H9 (cell line): ENCODE data around the gene HSD17B8. TPM values are rescaled to one million over a fixed set of nuclear protein-coding genes. Genes with fewer than 3 reads are reported as not detected.

Experiments used
- DNase-seq: peaks from one replicate; pipeline ENCODE4 v3.0.0-alpha.2; 2017
- H2AFZ ChIP-seq: one replicate; pipeline ENCODE4 v1.6.1; 2013; ENCODE audit warnings: mild to moderate bottlenecking, low read length, control low read depth, moderate library complexity
- H2AK5ac ChIP-seq: 2 replicates; pipeline ENCODE4 v1.6.1; 2013; ENCODE audit warnings: low read length, control low read depth, mixed read lengths; ENCODE audit not compliant: insufficient read length
- H2BK120ac ChIP-seq: one replicate; pipeline ENCODE4 v1.6.1; 2013; ENCODE audit warnings: low read depth, mild to moderate bottlenecking, low read length, control low read depth, inconsistent platforms; ENCODE audit not compliant: poor library complexity, severe bottlenecking
- H2BK12ac ChIP-seq: 2 replicates; pipeline ENCODE4 v1.6.1; 2013; ENCODE audit warnings: low read length, control low read depth, mixed read lengths, low read depth; ENCODE audit not compliant: insufficient read length
- H2BK15ac ChIP-seq: 2 replicates; pipeline ENCODE4 v1.6.1; 2013; ENCODE audit warnings: low read depth, low read length, control low read depth
- H2BK20ac ChIP-seq: one replicate; pipeline ENCODE4 v1.6.1; 2013; ENCODE audit warnings: low read depth, mild to moderate bottlenecking, low read length, control low read depth, inconsistent platforms; ENCODE audit not compliant: poor library complexity, severe bottlenecking
- H2BK5ac ChIP-seq: 2 replicates; pipeline ENCODE4 v1.6.1; 2013; ENCODE audit warnings: low read length, control low read depth, mixed read lengths; ENCODE audit not compliant: insufficient read length
- H3K14ac ChIP-seq: 2 replicates; pipeline ENCODE4 v1.6.1; 2013; ENCODE audit warnings: low read length, control low read depth; ENCODE audit not compliant: insufficient read depth
- H3K18ac ChIP-seq: 2 replicates; pipeline ENCODE4 v1.6.1; 2013; ENCODE audit warnings: low read depth, mild to moderate bottlenecking, mixed read lengths, low read length, control low read depth; ENCODE audit not compliant: insufficient read length
- H3K23ac ChIP-seq: 2 replicates; pipeline ENCODE4 v1.6.1; 2013; ENCODE audit warnings: low read length, control low read depth, mixed read lengths, low read depth; ENCODE audit not compliant: insufficient read length
- H3K23me2 ChIP-seq: 2 replicates; pipeline ENCODE4 v1.6.1; 2013; ENCODE audit warnings: low read depth, mild to moderate bottlenecking, mixed read lengths, low read length, control low read depth; ENCODE audit not compliant: insufficient read length, poor library complexity, severe bottlenecking
- H3K27ac ChIP-seq: 2 replicates; pipeline ENCODE4 v1.5.1; 2013; ENCODE audit warnings: low read length, control low read depth, mixed read lengths, low read depth; ENCODE audit not compliant: insufficient read length
- H3K27me3 ChIP-seq: 2 replicates; pipeline ENCODE4 v1.6.1; 2013; ENCODE audit warnings: low read length, control low read depth, inconsistent platforms; ENCODE audit not compliant: insufficient read depth
- H3K4ac ChIP-seq: 2 replicates; pipeline ENCODE4 v1.6.1; 2013; ENCODE audit warnings: low read depth, mild to moderate bottlenecking, control low read depth, inconsistent platforms, low read length, moderate library complexity
- H3K4me1 ChIP-seq: 2 replicates; pipeline ENCODE4 v1.6.1; 2013; ENCODE audit warnings: low read length, control low read depth, inconsistent platforms; ENCODE audit not compliant: insufficient read depth
- H3K4me2 ChIP-seq: 2 replicates; pipeline ENCODE4 v1.6.1; 2013; ENCODE audit warnings: low read length, control low read depth, mixed read lengths; ENCODE audit not compliant: insufficient read length, insufficient read depth
- H3K56ac ChIP-seq: 2 replicates; pipeline ENCODE4 v1.6.1; 2013; ENCODE audit warnings: low read depth, mild to moderate bottlenecking, mixed read lengths, low read length, control low read depth; ENCODE audit not compliant: insufficient read length
- H3K79me1 ChIP-seq: 2 replicates; pipeline ENCODE4 v1.6.1; 2013; ENCODE audit warnings: low read depth, mild to moderate bottlenecking, moderate library complexity, low read length, control low read depth, inconsistent platforms; ENCODE audit not compliant: insufficient read depth, poor library complexity, severe bottlenecking
- H3K79me2 ChIP-seq: 2 replicates; pipeline ENCODE4 v1.6.1; 2013; ENCODE audit warnings: low read length, control low read depth, inconsistent platforms; ENCODE audit not compliant: insufficient read depth
- H3K9ac ChIP-seq: 2 replicates; pipeline ENCODE4 v1.6.1; 2013; ENCODE audit warnings: low read length, control low read depth, mixed read lengths; ENCODE audit not compliant: insufficient read length; ENCODE audit errors: extremely low read depth
- H3K9me3 ChIP-seq: one replicate; pipeline ENCODE4 v1.6.1; 2013; ENCODE audit warnings: low read depth, low read length, inconsistent platforms; ENCODE audit not compliant: control insufficient read depth
- H3T11ph ChIP-seq: one replicate; pipeline ENCODE4 v1.6.1; 2013; ENCODE audit warnings: mild to moderate bottlenecking, low read length, control low read depth, inconsistent platforms
- H4K20me1 ChIP-seq: one replicate; pipeline ENCODE4 v1.6.1; 2013; ENCODE audit not compliant: control insufficient read depth, insufficient read length, insufficient read depth
- H4K5ac ChIP-seq: 2 replicates; pipeline ENCODE4 v1.6.1; 2013; ENCODE audit warnings: low read depth, mild to moderate bottlenecking, mixed read lengths, low read length, control low read depth; ENCODE audit not compliant: insufficient read length
- H4K8ac ChIP-seq: replicated peaks from 2 replicates; pipeline ENCODE4 v1.6.1; 2013; ENCODE audit warnings: low read length, control low read depth, mixed read lengths, low read depth; ENCODE audit not compliant: insufficient read length
- H4K91ac ChIP-seq: 2 replicates; pipeline ENCODE4 v1.6.1; 2013; ENCODE audit warnings: low read depth, mild to moderate bottlenecking, moderate library complexity, mixed read lengths, low read length, control low read depth; ENCODE audit not compliant: insufficient read length
- H3K27ac Mint-ChIP-seq, 3 experiments: 2 replicates in 2 of 3; 3 replicates in 1 of 3; pipeline ENCODE4 v1.8.0; 2020 to 2021; ENCODE audit warnings: mixed read lengths in 3 of 3, mild to moderate bottlenecking in 1 of 3, moderate library complexity in 1 of 3
- H3K27me3 Mint-ChIP-seq: 2 replicates; pipeline ENCODE4 v1.8.0; 2021; ENCODE audit warnings: low read depth, mild to moderate bottlenecking, moderate library complexity, mixed read lengths
- H3K36me3 Mint-ChIP-seq, 3 experiments: 2 replicates in 2 of 3; 3 replicates in 1 of 3; pipeline ENCODE4 v1.8.0; 2020 to 2021; ENCODE audit warnings: low read depth in 3 of 3, mixed read lengths in 3 of 3; ENCODE audit not compliant: insufficient read depth in 1 of 3
- H3K4me1 Mint-ChIP-seq, 2 experiments: 2 replicates each; pipeline ENCODE4 v1.8.0; 2020; ENCODE audit warnings: mixed read lengths in 2 of 2
- H3K4me3 Mint-ChIP-seq, 2 experiments: 2 replicates in 1 of 2; 3 replicates in 1 of 2; pipeline ENCODE4 v1.8.0; 2020 to 2021; ENCODE audit warnings: mild to moderate bottlenecking in 2 of 2, mixed read lengths in 2 of 2, moderate library complexity in 1 of 2
- H3K9me3 Mint-ChIP-seq, 2 experiments: 2 replicates in 1 of 2; 3 replicates in 1 of 2; pipeline ENCODE4 v1.8.0; 2020; ENCODE audit warnings: mild to moderate bottlenecking in 2 of 2, mixed read lengths in 2 of 2, moderate library complexity in 1 of 2
- WGBS: extraction: QIAGEN DNeasy Blood & Tissue Kit; methylation state at CpG from one replicate; pipeline ENCODE4 v1.1.7; 2013; ENCODE audit warnings: missing lambda C conversion rate, low lambda C conversion rate, mixed read lengths; ENCODE audit not compliant: insufficient read length; ENCODE audit errors: extremely low coverage; 5-methylcytosine and 5-hydroxymethylcytosine counted together
- total RNA-seq: library from RNA; stranded (reverse); gene quantifications from 2 replicates; pipeline ENCODE4 v1.2.1, GENCODE V29; 2021
- TF ChIP-seq, protein P1 (sequence below): fragments of 200-600 bp; sonication (generic); conservative IDR thresholded peaks from 3 replicates; pipeline ENCODE4 v1.8.0; 2021; ENCODE audit warnings: antibody characterized with exemption, mild to moderate bottlenecking

HSD17B8 gene
- total RNA-seq, 1 experiment from 2014 or later: 7.1 TPM

DNA sequence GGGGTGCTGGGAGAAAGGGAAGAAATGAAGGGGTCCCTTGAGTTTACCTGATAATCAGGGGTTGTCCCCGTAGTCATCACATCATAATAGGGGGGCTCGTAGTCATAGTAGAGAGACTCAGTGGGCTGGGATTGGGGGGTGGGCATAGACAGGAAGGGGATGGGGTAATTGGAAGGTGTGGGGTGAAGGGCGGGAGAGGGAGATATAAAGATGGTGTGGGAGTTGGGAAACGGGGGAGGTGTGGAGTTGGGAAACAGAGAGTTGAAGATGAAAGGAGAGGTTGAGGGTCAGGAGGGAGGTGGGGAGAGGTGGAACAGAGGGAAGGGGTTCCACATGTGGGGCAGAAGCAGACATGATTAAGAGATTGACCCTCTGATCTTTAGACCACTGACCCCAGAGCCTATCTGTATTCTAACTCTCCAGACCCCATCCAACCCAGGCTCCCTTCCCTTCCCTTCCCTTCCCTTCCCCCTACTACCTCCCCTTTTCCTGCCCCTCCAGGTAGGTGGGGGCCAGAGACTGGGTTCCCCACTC lies 18.7 kb upstream of the HSD17B8 start:
- H2AFZ ChIP-seq: no peak overlapping the region
- H3K56ac ChIP-seq: no peak overlapping the region
- no peaks in the 10 kb centered on the region for H3K79me1 ChIP-seq
- H3K27me3 ChIP-seq: no peaks in the 10 kb centered on the region; the same call in 1 of the 2 replicates
- TF ChIP-seq, protein P1, sequence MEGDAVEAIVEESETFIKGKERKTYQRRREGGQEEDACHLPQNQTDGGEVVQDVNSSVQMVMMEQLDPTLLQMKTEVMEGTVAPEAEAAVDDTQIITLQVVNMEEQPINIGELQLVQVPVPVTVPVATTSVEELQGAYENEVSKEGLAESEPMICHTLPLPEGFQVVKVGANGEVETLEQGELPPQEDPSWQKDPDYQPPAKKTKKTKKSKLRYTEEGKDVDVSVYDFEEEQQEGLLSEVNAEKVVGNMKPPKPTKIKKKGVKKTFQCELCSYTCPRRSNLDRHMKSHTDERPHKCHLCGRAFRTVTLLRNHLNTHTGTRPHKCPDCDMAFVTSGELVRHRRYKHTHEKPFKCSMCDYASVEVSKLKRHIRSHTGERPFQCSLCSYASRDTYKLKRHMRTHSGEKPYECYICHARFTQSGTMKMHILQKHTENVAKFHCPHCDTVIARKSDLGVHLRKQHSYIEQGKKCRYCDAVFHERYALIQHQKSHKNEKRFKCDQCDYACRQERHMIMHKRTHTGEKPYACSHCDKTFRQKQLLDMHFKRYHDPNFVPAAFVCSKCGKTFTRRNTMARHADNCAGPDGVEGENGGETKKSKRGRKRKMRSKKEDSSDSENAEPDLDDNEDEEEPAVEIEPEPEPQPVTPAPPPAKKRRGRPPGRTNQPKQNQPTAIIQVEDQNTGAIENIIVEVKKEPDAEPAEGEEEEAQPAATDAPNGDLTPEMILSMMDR: no peak
- H4K8ac ChIP-seq: no peak overlapping the region
- H3K23ac ChIP-seq: no peak overlapping the region
- no peak overlapping the region for H4K5ac ChIP-seq
- no peaks in the 10 kb centered on the region; a peak in 1 of 5 replicates for H3K9me3 Mint-ChIP-seq
- H3K9ac ChIP-seq: no peak overlapping the region
- H3K23me2 ChIP-seq: no peaks in the 10 kb centered on the region
- no peak overlapping the region for H2BK5ac ChIP-seq
- no peak overlapping the region for H2AK5ac ChIP-seq
- no peak overlapping the region for H3K4me2 ChIP-seq
- H3K27ac ChIP-seq: no peak overlapping the region
- H2BK20ac ChIP-seq: no peak overlapping the region
- peaks cover 4 to 12% of the 10 kb centered on the region in 2 experiments for H3K4me1 Mint-ChIP-seq
- no peak overlapping the region for H3K4ac ChIP-seq
- H3K4me1 ChIP-seq: no peaks in the 10 kb centered on the region; the same call in 1 of the 2 replicates
- no peak overlapping the region for H3K27ac Mint-ChIP-seq
- peaks cover 60% of the 10 kb centered on the region for H3K27me3 Mint-ChIP-seq
- H3K18ac ChIP-seq: no peak overlapping the region
- no peak overlapping the region for H3T11ph ChIP-seq
- no peak overlapping the region for H3K14ac ChIP-seq
- no peak overlapping the region for H4K91ac ChIP-seq
- H3K4me3 Mint-ChIP-seq: no peak overlapping the region
- DNase-seq: no peak
- WGBS: 100% methylated on average over 2 of the region's 4 CpGs
- no peak overlapping the region for H2BK12ac ChIP-seq
- no peaks in the 10 kb centered on the region for H3K9me3 ChIP-seq
- H4K20me1 ChIP-seq: no peaks in the 10 kb centered on the region
- no peaks in the 10 kb centered on the region; a peak in 1 of 7 replicates for H3K36me3 Mint-ChIP-seq
- no peak overlapping the region for H2BK15ac ChIP-seq
- H2BK120ac ChIP-seq: no peak overlapping the region
- no peaks in the 10 kb centered on the region for H3K79me2 ChIP-seq
